OCI-LY7 (cell line): ENCODE results near the gene ADAMTS6.

Source experiments
- CTCF ChIP-seq: fragments of 200-600 bp; sonication (generic); conservative IDR thresholded peaks from 2 replicates; pipeline ENCODE4 v1.5.1; 2014; ENCODE audit warnings: mild to moderate bottlenecking, antibody characterized with exemption, low read length, moderate library complexity, mixed read lengths
- EZH2phosphoT487 ChIP-seq: fragments of 200-600 bp; sonication (generic); IDR thresholded peaks from 2 replicates; pipeline ENCODE4 v1.6.1; 2018; ENCODE audit warnings: low read depth, borderline replicate concordance, mild to moderate bottlenecking, mixed run types, antibody characterized with exemption, low read length, moderate library complexity, mixed read lengths

GRCh38 chr5:65173130-65173525 lies 308.6 kb downstream of the ADAMTS6 start:
- no peak for TF ChIP-seq CTCF
- TF ChIP-seq EZH2phosphoT487, result no peak
